ENCODE measurements around the gene NAT16. TPM values are rescaled to one million over a fixed set of nuclear protein-coding genes. Genes with fewer than 3 reads are reported as not detected.
A peak's percentile ranks its signal among the peaks of the same experiment; 100 is the strongest.

The NAT16 gene
- total RNA-seq, 4 donors from 2014 or later = not detected

- no peak for DNase-seq
- no peaks in the 10 kb centered on the region for H3K27me3 ChIP-seq
- peak; percentile 15 to 17 for ATAC-seq
- no peaks in the 10 kb centered on the region for H3K9me3 ChIP-seq
- peak overlapping the region in 2 of 4 donors; percentile 13 to 50 for H3K27ac ChIP-seq
- intact Hi-C loops (cut with DNase I; ENCODE audit: low total_unique reads) = loop anchor here (1.0 kb wide), 1 partner anchor 11 kb away; the partner anchor contains the start of gene VGF
- in situ Hi-C loops (cut with MboI; ENCODE audit: low sequenced_read_pairs in 4 of 4) = no loop called here
- TF ChIP-seq POLR2A (IDR thresholded peaks at IDR 0.05) (no peak), CTCF (IDR thresholded peaks at IDR 0.05 in 4 of 5, conservative IDR thresholded peaks at IDR 0.05 in 1 of 5) (no peak)
- H3K4me3 ChIP-seq = peak overlapping the region; percentile 81 to 95 (median 90)
- H3K4me1 ChIP-seq = peaks cover 11 to 13% of the 10 kb centered on the region in 2 donors
- H3K36me3 ChIP-seq = peaks cover 0 to 17% of the 10 kb centered on the region in 2 donors
These were observed 25.4 kb downstream of the NAT16 start for GRCh38 chr7:101154693-101155102.

- H3K4me1 ChIP-seq = peaks cover 11 to 13% of the 10 kb centered on the region in 2 donors
- peaks cover 0 to 3% (median 2%) of the 10 kb centered on the region in 3 donors for H3K27me3 ChIP-seq
- DNase-seq = peak; percentile 80 to 89
- TF ChIP-seq POLR2A (IDR thresholded peaks at IDR 0.05) = no peak
- TF ChIP-seq CTCF (IDR thresholded peaks at IDR 0.05 in 4 of 5, conservative IDR thresholded peaks at IDR 0.05 in 1 of 5) = no peak
- H3K27ac ChIP-seq = peak within 1 kb of the TSS in 2 of 4 donors; percentile 13 to 50
- in situ Hi-C loops (cut with MboI; ENCODE audit: low sequenced_read_pairs in 4 of 4) (no loop called here), intact Hi-C loops (cut with DNase I; ENCODE audit: low total_unique reads) (loop anchor here (1.0 kb wide), 1 partner anchor 11 kb away; the partner anchor contains the start of gene VGF)
- peaks cover 0 to 14% of the 10 kb centered on the region in 2 donors for H3K36me3 ChIP-seq
- H3K9me3 ChIP-seq = no peaks in the 10 kb centered on the region
- H3K4me3 ChIP-seq = peak within 1 kb of the TSS; percentile 81 to 95 (median 90)
- ATAC-seq = peak; percentile 92 to 95
These were observed 26.0 kb downstream of the NAT16 start, which contains the start of gene AP1S1 for GRCh38 chr7:101153969-101154692. AP1S1 (plus strand) TSS chr7:101154476; CDS start chr7:101154515, 39 bp downstream.

GRCh38 chr7:101151908-101152651 is 28.0 kb downstream of the NAT16 start:
- in situ Hi-C loops (cut with MboI; ENCODE audit: low sequenced_read_pairs in 4 of 4) (no loop called here), intact Hi-C loops (cut with DNase I; ENCODE audit: low total_unique reads) (no loop called here)
- no peak for TF ChIP-seq CTCF (IDR thresholded peaks at IDR 0.05 in 4 of 5, conservative IDR thresholded peaks at IDR 0.05 in 1 of 5)
- TF ChIP-seq POLR2A (IDR thresholded peaks at IDR 0.05) = no peak
- ATAC-seq (no peak), DNase-seq (no peak)
- Histone ChIP-seq H3K27ac (no peak overlapping the region), H3K4me3 (no peak overlapping the region), H3K36me3 (no peaks in the 10 kb centered on the region), H3K9me3 (no peaks in the 10 kb centered on the region), H3K4me1 (peaks cover 11 to 13% of the 10 kb centered on the region in 2 donors), H3K27me3 (peaks cover 0 to 9% (median 9%) of the 10 kb centered on the region in 3 donors)

GRCh38 chr7:101140746-101141382 is 39.2 kb downstream of the NAT16 start:
- no peak for TF ChIP-seq POLR2A (IDR thresholded peaks at IDR 0.05)
- no peak for TF ChIP-seq CTCF (IDR thresholded peaks at IDR 0.05 in 4 of 5, conservative IDR thresholded peaks at IDR 0.05 in 1 of 5)
- ATAC-seq (no peak), DNase-seq (no peak)
- Histone ChIP-seq H3K4me3 (no peak overlapping the region), H3K27ac (no peak overlapping the region), H3K36me3 (no peaks in the 10 kb centered on the region), H3K9me3 (no peaks in the 10 kb centered on the region), H3K27me3 (no peaks in the 10 kb centered on the region), H3K4me1 (peaks cover 0 to 8% of the 10 kb centered on the region in 2 donors)
- intact Hi-C loops (cut with DNase I; ENCODE audit: low total_unique reads) = no loop called here
- in situ Hi-C loops (cut with MboI; ENCODE audit: low sequenced_read_pairs in 4 of 4) = loop anchor here (5.0 to 10.0 kb wide), 4 partner anchors 51 to 144 kb away; no protein-coding TSS in a partner anchor

Data from gastrocnemius medialis (tissue), 4 donors.